SK-N-SH (cell line): ENCODE data around the gene LRCH4. TPM values are rescaled to one million over a fixed set of nuclear protein-coding genes. Genes with fewer than 3 reads are reported as not detected.
A peak's percentile ranks its signal among the peaks of the same experiment; 100 is the strongest.

Source experiments
- CTCF ChIA-PET: fragments of 300-600, 350-600 bp; formaldehyde crosslinking; extraction: SDS; loops from one replicate; lab custom pipeline; 2021; lab: Yijun Ruan, JAX
- POLR2A ChIA-PET: fragments of 350-600 bp; sonication (Branson Sonifier 250); formaldehyde crosslinking; extraction: SDS; loops from one replicate; lab custom pipeline; 2020; ENCODE audit warnings: antibody characterized with exemption, inconsistent platforms; lab: Yijun Ruan, JAX
- DNase-seq: peaks from one replicate; pipeline ENCODE4 v3.0.0; 2012
- H2AFZ ChIP-seq: fragments of 200-600 bp; sonication (generic); 2 replicates; pipeline ENCODE4 v1.8.1; 2016; ENCODE audit warnings: antibody characterized with exemption, mild to moderate bottlenecking, low read depth
- H3F3A ChIP-seq: fragments of 200-600 bp; sonication (generic); replicated peaks from 2 replicates; pipeline ENCODE3; 2016; ENCODE audit warnings: antibody characterized with exemption, mild to moderate bottlenecking; ENCODE audit not compliant: insufficient read depth
- H3K27ac ChIP-seq, 2 experiments: fragments of 200-500 bp in 1 of 2; fragments of 200-600 bp in 1 of 2; sonication (Bioruptor generic) in 1 of 2; sonication (generic), shearing (Covaris generic) in 1 of 2; 2 replicates each; pipeline versions ENCODE4 v1.5.1 to v1.6.1; 2014 to 2016; ENCODE audit warnings: low read depth in 2 of 2, inconsistent platforms in 1 of 2, low read length in 1 of 2, mild to moderate bottlenecking in 1 of 2, mixed read lengths in 1 of 2
- H3K27me3 ChIP-seq: fragments of 200-600 bp; sonication (generic), shearing (Covaris generic); 2 replicates; pipeline ENCODE4 v1.6.1; 2016; ENCODE audit warnings: mixed run types; ENCODE audit not compliant: insufficient read depth
- H3K36me3 ChIP-seq, 2 experiments: fragments of 200-500 bp in 1 of 2; fragments of 200-600 bp in 1 of 2; sonication (Bioruptor generic) in 1 of 2; sonication (generic) in 1 of 2; replicated peaks in 1 of 2; 2 replicates each; pipeline versions ENCODE3 to v1.5.1; 2014 to 2016; ENCODE audit warnings: low read length in 1 of 2, mild to moderate bottlenecking in 1 of 2; ENCODE audit not compliant: insufficient read depth in 2 of 2, control insufficient read depth in 1 of 2
- H3K4me1 ChIP-seq, 2 experiments: fragments of 200-500 bp in 1 of 2; fragments of 200-600 bp in 1 of 2; sonication (Bioruptor generic) in 1 of 2; sonication (generic), shearing (Covaris generic) in 1 of 2; 2 replicates each; pipeline versions ENCODE4 v1.5.1 to v1.6.1; 2014 to 2016; ENCODE audit warnings: low read depth in 1 of 2, low read length in 1 of 2, mixed run types in 1 of 2; ENCODE audit not compliant: insufficient read depth in 2 of 2, control insufficient read depth in 1 of 2
- H3K4me2 ChIP-seq: fragments of 200-600 bp; sonication (generic), shearing (Covaris generic); 2 replicates; pipeline ENCODE4 v1.6.1; 2017; ENCODE audit warnings: mixed run types
- H3K4me3 ChIP-seq, 2 experiments: fragments of 200-500 bp in 1 of 2; fragments of 200-600 bp in 1 of 2; sonication (Bioruptor generic) in 1 of 2; sonication (generic), shearing (Covaris generic) in 1 of 2; 2 replicates each; pipeline versions ENCODE4 v1.5.1 to v1.8.1; 2014 to 2016; ENCODE audit warnings: low read depth in 2 of 2, inconsistent platforms in 1 of 2, low read length in 1 of 2, mild to moderate bottlenecking in 1 of 2, mixed read lengths in 1 of 2, moderate library complexity in 1 of 2
- H3K79me2 ChIP-seq: fragments of 200-600 bp; sonication (generic); 2 replicates; pipeline ENCODE4 v1.8.1; 2017; ENCODE audit warnings: mild to moderate bottlenecking; ENCODE audit not compliant: insufficient read depth
- H3K9ac ChIP-seq: fragments of 200-600 bp; sonication (generic); 2 replicates; pipeline ENCODE4 v1.6.1; 2017; ENCODE audit warnings: mixed run types
- H3K9me2 ChIP-seq: fragments of 200-600 bp; sonication (generic); 2 replicates; pipeline ENCODE4 v1.6.1; 2017; ENCODE audit warnings: mixed run types
- H3K9me3 ChIP-seq: fragments of 200-600 bp; sonication (generic); 2 replicates; pipeline ENCODE4 v1.6.1; 2017; ENCODE audit warnings: mixed run types, mild to moderate bottlenecking, moderate library complexity
- H4K20me1 ChIP-seq: fragments of 200-600 bp; sonication (generic); 2 replicates; pipeline ENCODE4 v1.6.1; 2017; ENCODE audit warnings: mild to moderate bottlenecking, mixed run types; ENCODE audit not compliant: insufficient read depth
- CHD2 ChIP-seq: fragments of 150-350 bp; IDR thresholded peaks from 2 replicates; pipeline ENCODE4 v1.6.1; 2018; ENCODE audit warnings: low read length; ENCODE audit not compliant: partially characterized antibody
- ELF1 ChIP-seq: IDR thresholded peaks from 2 replicates; pipeline ENCODE4 v1.4.0; 2012
- EP300 ChIP-seq, 2 experiments: IDR thresholded peaks; 2 replicates each; pipeline versions ENCODE4 v1.4.0 to v1.6.1; 2012; ENCODE audit warnings: borderline replicate concordance in 1 of 2, low read depth in 1 of 2, low read length in 1 of 2
- EZH2phosphoT487 ChIP-seq: fragments of 200-600 bp; sonication (generic); IDR thresholded peaks from 2 replicates; pipeline ENCODE4 v1.6.1; 2017; ENCODE audit warnings: low read depth, mixed run types, mild to moderate bottlenecking, antibody characterized with exemption, moderate library complexity, borderline replicate concordance
- FOSL2 ChIP-seq: IDR thresholded peaks from 2 replicates; pipeline ENCODE4 v1.4.0; 2012; ENCODE audit warnings: low read depth, mild to moderate bottlenecking, moderate library complexity, borderline replicate concordance
- FOXJ3 ChIP-seq: sonication (generic); formaldehyde crosslinking; IDR thresholded peaks from 2 replicates; pipeline ENCODE4 v1.5.1; 2020; ENCODE audit warnings: mild to moderate bottlenecking, missing genetic modification reagents
- FOXM1 ChIP-seq: IDR thresholded peaks from 2 replicates; pipeline ENCODE4 v1.4.0; 2012; ENCODE audit warnings: low read depth, mild to moderate bottlenecking
- GABPA ChIP-seq: IDR thresholded peaks from 2 replicates; pipeline ENCODE4 v1.4.0; 2012; ENCODE audit warnings: low read depth, mild to moderate bottlenecking
- GATA2 ChIP-seq: sonication (generic); formaldehyde crosslinking; IDR thresholded peaks from 2 replicates; pipeline ENCODE4 v1.5.0; 2020; ENCODE audit warnings: mild to moderate bottlenecking, missing genetic modification reagents
- MAX ChIP-seq: IDR thresholded peaks from 2 replicates; pipeline ENCODE4 v1.4.0; 2012; ENCODE audit warnings: low read depth
- MXI1 ChIP-seq: IDR thresholded peaks from 2 replicates; pipeline ENCODE4 v1.6.1; 2012; ENCODE audit warnings: mild to moderate bottlenecking, low read depth, low read length, improper control_type of control experiment
- NFIC ChIP-seq: IDR thresholded peaks from 2 replicates; pipeline ENCODE4 v1.4.0; 2012; ENCODE audit warnings: borderline replicate concordance
- NRF1 ChIP-seq: IDR thresholded peaks from 2 replicates; pipeline ENCODE4 v1.6.1; 2012; ENCODE audit warnings: low read depth, mild to moderate bottlenecking, low read length
- PBX3 ChIP-seq: IDR thresholded peaks from 2 replicates; pipeline ENCODE4; 2012
- POLR2AphosphoS5 ChIP-seq: IDR thresholded peaks from 2 replicates; pipeline ENCODE4 v1.6.1; 2012; ENCODE audit warnings: low read depth, low read length
- RAD21 ChIP-seq: IDR thresholded peaks from 2 replicates; pipeline ENCODE4 v1.6.1; 2012; ENCODE audit warnings: mild to moderate bottlenecking, low read length
- RFX5 ChIP-seq: IDR thresholded peaks from 2 replicates; pipeline ENCODE4 v1.6.1; 2012; ENCODE audit warnings: mild to moderate bottlenecking, improper control_type of control experiment, low read length
- SIN3A ChIP-seq: IDR thresholded peaks from 2 replicates; pipeline ENCODE4 v1.6.1; 2012; ENCODE audit warnings: low read depth, mild to moderate bottlenecking, low read length, moderate library complexity, borderline replicate concordance
- SMC3 ChIP-seq: IDR thresholded peaks from 2 replicates; pipeline ENCODE4 v1.6.1; 2012; ENCODE audit warnings: low read depth, low read length, improper control_type of control experiment
- TAF1 ChIP-seq: IDR thresholded peaks from 2 replicates; pipeline ENCODE4 v1.6.1; 2012; ENCODE audit warnings: low read depth, mild to moderate bottlenecking, low read length, moderate library complexity, borderline replicate concordance
- YY1 ChIP-seq: IDR thresholded peaks from 2 replicates; pipeline ENCODE4 v1.4.0; 2012; ENCODE audit warnings: low read depth, mild to moderate bottlenecking
- ZBTB33 ChIP-seq: IDR thresholded peaks from 2 replicates; pipeline ENCODE4 v1.4.0; 2012; ENCODE audit warnings: low read depth, borderline replicate concordance
- WGBS: methylation state at CpG from one replicate; pipeline ENCODE4 v1.1.6; 2017; ENCODE audit warnings: low lambda C conversion rate; 5-methylcytosine and 5-hydroxymethylcytosine counted together
- polyA plus RNA-seq, 3 experiments: library from polyadenylated mRNA; depleted of rRNA; stranded (reverse); fragments of >200 nt; gene quantifications; 2 replicates each; pipeline ENCODE4 v1.2.3, GENCODE V29; 2012
- TF ChIP-seq, protein P1 (sequence below): fragments of 150-350 bp; IDR thresholded peaks from 2 replicates; pipeline ENCODE4 v1.6.1; 2016; ENCODE audit warnings: mild to moderate bottlenecking, low read depth, low read length
- TF ChIP-seq, protein P2 (sequence below): IDR thresholded peaks from 2 replicates; pipeline ENCODE4 v1.6.1; 2012; ENCODE audit warnings: mild to moderate bottlenecking, low read depth, low read length, moderate library complexity

LRCH4 gene
- 24.2 and 29.8 TPM in 2 replicates for polyA plus RNA-seq (2012; rRNA removed)
- polyA plus RNA-seq (2012; cell fraction: cytosol; rRNA removed): 6.4 and 8.9 TPM in 2 replicates
- 189 and 213 TPM in 2 replicates for polyA plus RNA-seq (2012; cell fraction: nucleus; rRNA removed)

GRCh38 chr7:100585511-100586265 lies at the start of gene LRCH4:
LRCH4 (minus strand) TSS chr7:100586129; CDS start chr7:100586100, 29 bp downstream.
- DNase-seq: peak; percentile 90
- TF ChIP-seq RFX5 (no peak), SMC3 (no peak), EP300 (IDR thresholded peaks at IDR 0.05; ENCODE audit: borderline replicate concordance in 1 of 2, low read depth in 1 of 2, low read length in 1 of 2) (peak in 1 of 2 experiments; percentile 64; a peak in 3 of 4 replicates), NRF1 (no peak), GATA2 (no peak), PBX3 (peak; percentile 75), POLR2AphosphoS5 (peak; percentile 98), FOSL2 (no peak), FOXM1 (peak; percentile 87), ELF1 (peak; percentile 78), YY1 (no peak; the same call in 1 of the 2 replicates), CHD2 (peak; percentile 96), MAX (peak; percentile 87), GABPA (peak; percentile 61), FOXJ3 (no peak), MXI1 (peak; percentile 56), NFIC (no peak; the same call in 1 of the 2 replicates), ZBTB33 (peak; percentile 66; the same call in 1 of the 2 replicates), TAF1 (peak; percentile 98), RAD21 (no peak), EZH2phosphoT487 (no peak), SIN3A (peak; percentile 94)
- TF ChIP-seq, protein P1, sequence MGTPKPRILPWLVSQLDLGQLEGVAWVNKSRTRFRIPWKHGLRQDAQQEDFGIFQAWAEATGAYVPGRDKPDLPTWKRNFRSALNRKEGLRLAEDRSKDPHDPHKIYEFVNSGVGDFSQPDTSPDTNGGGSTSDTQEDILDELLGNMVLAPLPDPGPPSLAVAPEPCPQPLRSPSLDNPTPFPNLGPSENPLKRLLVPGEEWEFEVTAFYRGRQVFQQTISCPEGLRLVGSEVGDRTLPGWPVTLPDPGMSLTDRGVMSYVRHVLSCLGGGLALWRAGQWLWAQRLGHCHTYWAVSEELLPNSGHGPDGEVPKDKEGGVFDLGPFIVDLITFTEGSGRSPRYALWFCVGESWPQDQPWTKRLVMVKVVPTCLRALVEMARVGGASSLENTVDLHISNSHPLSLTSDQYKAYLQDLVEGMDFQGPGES: no peak
- TF ChIP-seq, protein P2, sequence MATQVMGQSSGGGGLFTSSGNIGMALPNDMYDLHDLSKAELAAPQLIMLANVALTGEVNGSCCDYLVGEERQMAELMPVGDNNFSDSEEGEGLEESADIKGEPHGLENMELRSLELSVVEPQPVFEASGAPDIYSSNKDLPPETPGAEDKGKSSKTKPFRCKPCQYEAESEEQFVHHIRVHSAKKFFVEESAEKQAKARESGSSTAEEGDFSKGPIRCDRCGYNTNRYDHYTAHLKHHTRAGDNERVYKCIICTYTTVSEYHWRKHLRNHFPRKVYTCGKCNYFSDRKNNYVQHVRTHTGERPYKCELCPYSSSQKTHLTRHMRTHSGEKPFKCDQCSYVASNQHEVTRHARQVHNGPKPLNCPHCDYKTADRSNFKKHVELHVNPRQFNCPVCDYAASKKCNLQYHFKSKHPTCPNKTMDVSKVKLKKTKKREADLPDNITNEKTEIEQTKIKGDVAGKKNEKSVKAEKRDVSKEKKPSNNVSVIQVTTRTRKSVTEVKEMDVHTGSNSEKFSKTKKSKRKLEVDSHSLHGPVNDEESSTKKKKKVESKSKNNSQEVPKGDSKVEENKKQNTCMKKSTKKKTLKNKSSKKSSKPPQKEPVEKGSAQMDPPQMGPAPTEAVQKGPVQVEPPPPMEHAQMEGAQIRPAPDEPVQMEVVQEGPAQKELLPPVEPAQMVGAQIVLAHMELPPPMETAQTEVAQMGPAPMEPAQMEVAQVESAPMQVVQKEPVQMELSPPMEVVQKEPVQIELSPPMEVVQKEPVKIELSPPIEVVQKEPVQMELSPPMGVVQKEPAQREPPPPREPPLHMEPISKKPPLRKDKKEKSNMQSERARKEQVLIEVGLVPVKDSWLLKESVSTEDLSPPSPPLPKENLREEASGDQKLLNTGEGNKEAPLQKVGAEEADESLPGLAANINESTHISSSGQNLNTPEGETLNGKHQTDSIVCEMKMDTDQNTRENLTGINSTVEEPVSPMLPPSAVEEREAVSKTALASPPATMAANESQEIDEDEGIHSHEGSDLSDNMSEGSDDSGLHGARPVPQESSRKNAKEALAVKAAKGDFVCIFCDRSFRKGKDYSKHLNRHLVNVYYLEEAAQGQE: peak; percentile 77; the same call in 1 of the 2 replicates

More at GRCh38 chr7:100585511-100586265, at the start of gene LRCH4:
- Histone ChIP-seq H3K4me3 (peak within 1 kb of the TSS; percentile 83 to 92), H3K79me2 (peaks cover 33% of the 10 kb centered on the region), H3K36me3 (peaks cover 6 to 16% of the 10 kb centered on the region in 2 experiments), H3K4me1 (peaks cover 6 to 15% of the 10 kb centered on the region in 2 experiments; a peak in 2 of 4 replicates), H3F3A (peaks cover 7% of the 10 kb centered on the region), H3K27ac (peak within 1 kb of the TSS; percentile 77 to 94), H3K9ac (peak within 1 kb of the TSS; percentile 89), H4K20me1 (peaks cover 32% of the 10 kb centered on the region), H3K4me2 (peak within 1 kb of the TSS; percentile 97), H3K9me2 (no peaks in the 10 kb centered on the region), H3K27me3 (no peaks in the 10 kb centered on the region), H2AFZ (peak within 1 kb of the TSS; percentile 96), H3K9me3 (no peaks in the 10 kb centered on the region)
- 2% methylated on average over 31 of the region's 61 CpGs for WGBS
- CTCF ChIA-PET: interaction anchor here (0.8 to 11.9 kb wide), 15 partner anchors 9 to 140 kb away, joined by 3 to 149 read pairs (median 10); partner anchors contain the start of genes GIGYF1, PCOLCE and TSC22D4
- POLR2A ChIA-PET: interaction anchor here (0.6 to 4.3 kb wide), 26 partner anchors 8 to 304 kb away, joined by 3 to 63 read pairs (median 4); partner anchors contain the start of genes AGFG2, EPHB4, GNB2 and MOSPD3
